AG09309 (cell line): Measurements from ENCODE around the gene TBX2.

Experiments used
- DNase-seq: peaks from one replicate; pipeline ENCODE4 v3.0.0-alpha.2; 2010; ENCODE audit warnings: low read depth
- H3K4me3 ChIP-seq: 2 replicates; pipeline ENCODE4 v1.5.1; 2011; ENCODE audit warnings: mild to moderate bottlenecking, low read depth, low read length, moderate library complexity; ENCODE audit not compliant: control insufficient read depth
- TF ChIP-seq, protein P1 (sequence below): IDR thresholded peaks from 2 replicates; pipeline ENCODE4 v1.5.1; 2011; ENCODE audit warnings: mild to moderate bottlenecking, low read depth, low read length, inconsistent platforms; ENCODE audit not compliant: insufficient read depth, control insufficient read depth; ENCODE audit errors: missing control alignments

Gene TBX2

DNA sequence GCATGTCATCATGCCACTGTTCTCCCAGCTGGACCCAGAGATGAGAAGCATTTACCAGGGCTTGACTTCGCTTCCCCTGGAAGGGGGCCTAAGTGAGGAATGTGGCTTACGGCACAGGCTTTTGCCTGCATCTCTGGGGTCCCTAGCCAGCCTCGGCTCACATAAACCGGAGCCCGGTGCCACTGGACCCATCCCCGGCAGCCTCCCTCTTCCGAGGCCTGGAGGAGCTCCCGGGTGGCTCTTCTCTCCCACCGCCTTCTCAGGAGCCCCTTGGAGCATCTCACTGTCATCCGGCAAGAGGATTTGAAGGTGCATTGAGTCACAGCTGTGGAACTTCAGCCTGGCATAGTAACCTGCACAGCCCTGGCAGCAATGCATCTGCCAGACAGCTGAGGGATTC is 29.9 kb upstream of the TBX2 start:
- H3K4me3 ChIP-seq, result no peak overlapping the region
- DNase-seq, result no peak
- TF ChIP-seq, protein P1, sequence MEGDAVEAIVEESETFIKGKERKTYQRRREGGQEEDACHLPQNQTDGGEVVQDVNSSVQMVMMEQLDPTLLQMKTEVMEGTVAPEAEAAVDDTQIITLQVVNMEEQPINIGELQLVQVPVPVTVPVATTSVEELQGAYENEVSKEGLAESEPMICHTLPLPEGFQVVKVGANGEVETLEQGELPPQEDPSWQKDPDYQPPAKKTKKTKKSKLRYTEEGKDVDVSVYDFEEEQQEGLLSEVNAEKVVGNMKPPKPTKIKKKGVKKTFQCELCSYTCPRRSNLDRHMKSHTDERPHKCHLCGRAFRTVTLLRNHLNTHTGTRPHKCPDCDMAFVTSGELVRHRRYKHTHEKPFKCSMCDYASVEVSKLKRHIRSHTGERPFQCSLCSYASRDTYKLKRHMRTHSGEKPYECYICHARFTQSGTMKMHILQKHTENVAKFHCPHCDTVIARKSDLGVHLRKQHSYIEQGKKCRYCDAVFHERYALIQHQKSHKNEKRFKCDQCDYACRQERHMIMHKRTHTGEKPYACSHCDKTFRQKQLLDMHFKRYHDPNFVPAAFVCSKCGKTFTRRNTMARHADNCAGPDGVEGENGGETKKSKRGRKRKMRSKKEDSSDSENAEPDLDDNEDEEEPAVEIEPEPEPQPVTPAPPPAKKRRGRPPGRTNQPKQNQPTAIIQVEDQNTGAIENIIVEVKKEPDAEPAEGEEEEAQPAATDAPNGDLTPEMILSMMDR, result no peak

DNA sequence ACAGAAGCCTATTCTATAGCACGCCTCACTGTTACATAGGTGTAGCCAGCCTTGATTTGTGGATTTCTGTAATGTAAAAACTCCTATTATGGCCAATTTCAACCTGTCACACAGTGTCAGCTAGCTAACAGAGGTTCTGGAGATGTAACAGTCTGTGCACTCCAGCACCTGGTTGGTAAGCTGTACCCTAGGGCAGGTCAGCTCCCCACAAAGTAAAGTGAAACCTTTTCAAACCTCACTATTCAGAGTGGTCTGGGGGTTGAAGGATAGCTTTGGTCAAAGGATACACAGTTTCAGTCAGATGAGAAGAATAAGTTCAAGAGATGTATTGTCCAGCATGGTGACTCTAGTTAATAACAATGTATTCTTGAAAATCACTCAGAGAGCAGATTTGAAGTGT is 28.5 kb upstream of the TBX2 start:
- TF ChIP-seq, protein P1, result no peak
- no peak for DNase-seq
- H3K4me3 ChIP-seq, result no peak overlapping the region

DNA sequence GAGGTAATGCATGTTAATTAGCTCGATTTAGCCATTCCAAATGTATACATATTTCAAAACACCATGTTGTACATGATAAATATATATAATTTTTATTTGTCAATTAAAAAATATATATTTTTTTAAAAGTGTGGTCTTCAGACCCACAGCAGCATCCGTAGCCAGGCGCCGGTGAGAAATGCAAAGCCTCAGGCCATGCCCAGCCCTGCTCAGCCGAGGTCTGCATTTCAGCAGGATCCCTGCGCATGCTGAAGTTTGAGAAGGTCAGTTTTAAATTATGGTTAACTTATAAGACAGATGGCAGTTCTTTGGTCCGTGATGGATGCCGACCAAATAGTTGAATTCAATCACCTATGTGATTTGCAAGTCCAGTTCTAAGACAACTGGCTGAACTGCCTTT is 28.0 kb upstream of the TBX2 start:
- H3K4me3 ChIP-seq, result no peak overlapping the region

DNA sequence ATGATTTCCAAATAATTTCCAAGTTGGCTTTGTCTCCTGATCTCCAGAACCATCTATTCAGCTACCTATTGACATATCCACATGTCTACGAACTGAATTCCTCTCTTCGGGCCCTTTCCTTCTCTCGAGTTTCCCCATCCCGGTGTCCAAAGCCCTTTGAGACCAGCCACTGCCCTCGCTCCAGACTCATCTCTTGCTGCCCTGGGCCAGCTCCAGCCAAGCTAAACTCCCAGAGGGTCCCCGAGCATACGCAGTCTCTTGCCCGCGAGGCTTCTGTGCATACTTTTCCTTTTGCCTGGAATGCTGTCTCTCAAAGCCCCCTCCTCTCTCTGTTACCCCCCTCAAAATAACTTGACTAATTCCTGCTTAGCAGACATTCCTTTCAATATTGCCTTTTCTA is 27.2 kb upstream of the TBX2 start:
- TF ChIP-seq, protein P1, result no peak
- H3K4me3 ChIP-seq, result no peak overlapping the region

More for the DNA sequence above, 28.0 kb upstream of the TBX2 start:
- no peak for DNase-seq
- TF ChIP-seq, protein P1, result no peak

DNA sequence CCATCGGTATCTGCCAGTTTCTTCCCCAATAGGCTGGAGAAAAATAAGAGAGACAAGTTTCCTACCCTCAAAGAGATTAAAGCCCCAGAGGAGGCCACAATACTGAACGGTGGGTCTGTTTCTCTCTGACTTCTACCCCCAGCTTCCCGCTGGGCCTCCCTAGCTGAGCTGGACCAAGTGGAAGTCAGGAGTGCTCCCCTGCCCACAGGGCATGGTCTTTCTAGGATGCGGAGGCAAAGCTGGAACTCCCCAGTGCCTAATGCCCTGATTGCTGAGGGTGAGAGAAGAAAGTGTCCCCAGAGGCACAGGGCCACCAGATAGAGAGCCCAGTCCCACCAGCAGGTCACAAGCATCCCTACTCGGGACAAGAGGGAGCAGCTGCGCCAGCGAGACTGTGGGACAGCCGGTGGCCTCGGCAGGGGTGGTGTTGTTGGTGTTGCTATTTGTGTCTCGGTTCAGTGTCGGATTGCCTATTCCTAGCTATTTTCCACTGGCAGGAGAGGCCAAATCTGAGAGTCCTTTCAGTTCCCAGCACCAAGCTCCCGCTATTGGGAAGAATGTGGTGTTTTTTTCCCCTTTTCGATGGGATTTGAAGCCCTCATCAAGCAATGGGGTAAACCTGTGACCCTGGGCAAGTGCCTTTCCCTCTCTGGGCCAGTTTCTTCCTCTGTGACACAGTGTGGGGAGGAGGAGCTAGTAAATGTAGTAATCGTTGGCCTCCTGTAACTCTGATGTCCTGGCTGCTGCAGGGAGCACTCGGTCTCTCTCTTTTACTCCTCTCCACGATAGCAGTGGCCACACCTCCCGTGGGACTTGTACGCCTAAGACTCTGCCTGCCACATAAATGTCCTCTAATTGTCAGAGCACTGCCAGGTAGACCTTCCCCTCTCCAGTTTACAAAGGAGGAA is 22.5 kb upstream of the TBX2 start:
- no peak overlapping the region for H3K4me3 ChIP-seq
- TF ChIP-seq, protein P1, result no peak
- no peak for DNase-seq

More for the DNA sequence above, 27.2 kb upstream of the TBX2 start:
- no peak for DNase-seq

DNA sequence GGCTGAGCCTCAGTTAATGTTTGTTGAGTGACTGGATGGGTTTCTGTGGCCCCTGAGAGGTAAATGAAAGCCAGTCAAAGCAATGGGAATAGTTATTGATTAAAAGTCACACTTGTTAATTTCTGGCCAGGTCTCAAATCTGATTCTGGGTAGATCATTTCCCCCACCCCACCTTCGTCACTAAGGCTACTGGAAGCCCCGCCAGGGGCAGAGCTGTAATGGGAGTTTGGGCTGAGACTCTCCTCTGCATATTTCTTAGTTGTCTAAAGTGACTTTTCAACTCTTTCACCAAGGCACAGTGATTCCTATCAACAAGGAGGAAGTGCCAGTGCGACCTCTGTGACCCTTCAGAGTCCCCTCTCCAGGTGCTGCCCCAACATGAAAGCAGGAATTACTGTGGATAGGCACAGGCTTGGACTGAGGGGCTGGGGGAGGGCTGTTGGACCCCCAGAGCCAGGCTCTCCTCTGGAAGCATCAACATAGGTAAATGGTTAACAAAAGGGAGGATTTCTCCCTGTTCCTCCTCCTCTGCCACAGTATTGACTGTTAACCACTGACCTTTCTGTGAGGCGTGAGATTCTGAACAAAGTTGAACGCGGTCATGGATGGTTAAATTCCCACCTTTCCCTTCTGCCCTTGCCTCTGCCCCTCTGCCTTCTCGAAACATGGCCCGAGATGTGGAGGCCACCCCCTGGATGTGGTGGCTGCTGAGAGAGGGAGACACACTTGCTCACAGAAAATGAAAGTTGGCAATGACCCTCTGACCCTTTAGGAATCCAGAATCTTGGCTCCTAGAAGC is 20.8 kb upstream of the TBX2 start:
- no peak for DNase-seq
- H3K4me3 ChIP-seq, result no peak overlapping the region

More for the DNA sequence above, 20.8 kb upstream of the TBX2 start:
- TF ChIP-seq, protein P1, result no peak
